Panc1 (cell line): ENCODE measurements around the gene KMT2C. TPM values are rescaled to one million over a fixed set of nuclear protein-coding genes. Genes with fewer than 3 reads are reported as not detected.

Source experiments
- ATAC-seq: fragments of 200-7000 bp; cut with Tn5 transposase; 2 replicates; pipeline ENCODE4 v1.9.1; 2020; ENCODE audit warnings: mild to moderate bottlenecking, moderate library complexity
- BruUV-seq: library from RNA; stranded (reverse); fragments of 400-500 nt; replicated peaks from 2 replicates; lab custom pipeline; 2021; lab: Mats Ljungman, UMichigan
- CTCF ChIA-PET: fragments of 300-600 bp; sonication (Branson Sonifier 250); formaldehyde crosslinking; loops from one replicate; lab custom pipeline; 2022; ENCODE audit warnings: antibody characterized with exemption; lab: Charles Lee
- POLR2A ChIA-PET: fragments of 300-600 bp; sonication (Branson Sonifier 250); formaldehyde crosslinking; loops from one replicate; lab custom pipeline; 2022; ENCODE audit warnings: antibody characterized with exemption; lab: Charles Lee
- DNase-seq: peaks from one replicate; pipeline ENCODE4 v3.0.0-alpha.2; 2010; ENCODE audit warnings: low read depth, low spot score
- H3K27ac ChIP-seq: 2 replicates; pipeline ENCODE4 v1.5.1; 2011; ENCODE audit warnings: mild to moderate bottlenecking, low read length, inconsistent platforms
- H3K27me3 ChIP-seq: fragments of 200-500 bp; sonication (Bioruptor generic); 2 replicates; pipeline ENCODE4 v1.6.0; 2014; ENCODE audit warnings: low read length, inconsistent platforms; ENCODE audit not compliant: control insufficient read depth, insufficient read depth
- H3K36me3 ChIP-seq: fragments of 200-500 bp; sonication (Bioruptor generic); 2 replicates; pipeline ENCODE4 v1.5.1; 2014; ENCODE audit warnings: inconsistent platforms, mild to moderate bottlenecking, low read length, moderate library complexity; ENCODE audit not compliant: control insufficient read depth, insufficient read depth
- H3K4me1 ChIP-seq: 2 replicates; pipeline ENCODE4 v1.5.1; 2011; ENCODE audit warnings: inconsistent platforms, mild to moderate bottlenecking, low read length, moderate library complexity; ENCODE audit not compliant: control insufficient read depth, insufficient read depth
- H3K4me3 ChIP-seq, 2 experiments: 2 replicates each; pipeline ENCODE4 v1.5.1; 2011 to 2012; ENCODE audit warnings: low read depth in 2 of 2, low read length in 2 of 2, mild to moderate bottlenecking in 2 of 2, inconsistent platforms in 1 of 2, moderate library complexity in 1 of 2
- H3K9me3 ChIP-seq: fragments of 200-500 bp; sonication (Bioruptor generic); 2 replicates; pipeline ENCODE4 v1.5.1; 2014; ENCODE audit warnings: low read depth, mild to moderate bottlenecking, inconsistent platforms, low read length, moderate library complexity; ENCODE audit not compliant: control insufficient read depth, insufficient read depth
- CTCF ChIP-seq: fragments of 450-650 bp; IDR thresholded peaks from 2 replicates; pipeline ENCODE4 v1.5.1; 2017; ENCODE audit warnings: mild to moderate bottlenecking
- POLR2AphosphoS5 ChIP-seq: IDR thresholded peaks from 2 replicates; pipeline ENCODE4 v1.6.1; 2012; ENCODE audit warnings: mild to moderate bottlenecking, low read depth, low read length, moderate library complexity
- REST ChIP-seq, 2 experiments: IDR thresholded peaks; 2 replicates each; pipeline ENCODE4 v1.6.1; 2011 to 2012; ENCODE audit warnings: low read depth in 2 of 2, control low read depth in 1 of 2, low read length in 1 of 2, mild to moderate bottlenecking in 1 of 2, moderate library complexity in 1 of 2; ENCODE audit not compliant: insufficient read depth in 1 of 2
- SIN3A ChIP-seq: IDR thresholded peaks from 2 replicates; pipeline ENCODE4 v1.6.1; 2012; ENCODE audit warnings: low read depth, mild to moderate bottlenecking, low read length, moderate library complexity, borderline replicate concordance; ENCODE audit not compliant: insufficient read depth
- TCF7L2 ChIP-seq: IDR thresholded peaks from 2 replicates; pipeline ENCODE4 v1.6.1; 2011; ENCODE audit warnings: mild to moderate bottlenecking, low read depth, low read length, inconsistent platforms
- in situ Hi-C: cut with HindIII; loops from 2 replicates; pipeline ENCODE4 v1.10.0; 2016; ENCODE audit warnings: low sequenced_read_pairs, low pct_unique_long_range_greater_than_20kb
- intact Hi-C: fragments of 100-400 bp; cut with micrococcal nuclease; formaldehyde crosslinking; loops from one replicate; pipeline ENCODE4 v1.10.0; 2022; ENCODE audit not compliant: unreplicated experiment
- total RNA-seq: library from RNA; stranded (reverse); gene quantifications from one replicate; pipeline ENCODE4 v1.2.1, GENCODE V29; 2021; ENCODE audit not compliant: unreplicated experiment

The KMT2C gene
- total RNA-seq, 1 experiment from 2014 or later = 42.5 TPM

GRCh38 chr7:152115021-152115718, 320.6 kb downstream of the KMT2C start:
- Histone ChIP-seq H3K4me3 (no peak overlapping the region), H3K4me1 (no peaks in the 10 kb centered on the region), H3K36me3 (peaks cover 5% of the 10 kb centered on the region), H3K9me3 (no peaks in the 10 kb centered on the region), H3K27me3 (no peaks in the 10 kb centered on the region), H3K27ac (no peak overlapping the region)
- intact Hi-C loops = no loop called here
- ATAC-seq = no peak
- no peak for TF ChIP-seq TCF7L2
- TF ChIP-seq POLR2AphosphoS5 = no peak
- TF ChIP-seq REST (IDR thresholded peaks at IDR 0.05; ENCODE audit: insufficient read depth in 1 of 2, low read depth in 2 of 2, low read length in 1 of 2) = no peak
- no peak for TF ChIP-seq SIN3A
- TF ChIP-seq CTCF = no peak
- ChIA-PET POLR2A (no interaction called here), CTCF (no interaction called here)
- BruUV-seq = no TSS peak
- in situ Hi-C loops = no loop called here
- DNase-seq = no peak

GRCh38 chr7:152112829-152113228, 323.0 kb downstream of the KMT2C start:
- in situ Hi-C loops = no loop called here
- ChIA-PET CTCF (no interaction called here), POLR2A (no interaction called here)
- ATAC-seq (no peak), DNase-seq (no peak)
- Histone ChIP-seq H3K4me1 (no peaks in the 10 kb centered on the region), H3K27me3 (no peaks in the 10 kb centered on the region), H3K27ac (no peak overlapping the region), H3K36me3 (peaks cover 5% of the 10 kb centered on the region), H3K9me3 (no peaks in the 10 kb centered on the region), H3K4me3 (no peak overlapping the region)
- no TSS peak for BruUV-seq
- intact Hi-C loops = no loop called here
- TF ChIP-seq SIN3A (no peak), TCF7L2 (no peak), REST (IDR thresholded peaks at IDR 0.05; ENCODE audit: insufficient read depth in 1 of 2, low read depth in 2 of 2, low read length in 1 of 2) (no peak), CTCF (no peak), POLR2AphosphoS5 (no peak)
